Midbrain (tissue), 1 donor: ENCODE data around the gene CHCHD3.

Experiments
- DNase-seq: peaks from one replicate; lab custom pipeline; 2025; lab: John Stamatoyannopoulos, UW

CHCHD3 gene

GRCh38 chr7:133077394-133077793 lies 4.5 kb downstream of the CHCHD3 start:
- no peak for DNase-seq

GRCh38 chr7:133076142-133076541 lies 5.7 kb downstream of the CHCHD3 start:
- no peak for DNase-seq

- DNase-seq, result no peak
Observed at GRCh38 chr7:133071506-133071905, 10.4 kb downstream of the CHCHD3 start.

- peak; percentile 16 for DNase-seq
Observed at GRCh38 chr7:133070562-133070961, 11.3 kb downstream of the CHCHD3 start.

- no peak for DNase-seq
Observed at GRCh38 chr7:133065301-133065700, 16.6 kb downstream of the CHCHD3 start.

GRCh38 chr7:133064082-133064820 lies 17.6 kb downstream of the CHCHD3 start:
- no peak for DNase-seq

- DNase-seq, result no peak
Observed at GRCh38 chr7:133061792-133062191, 20.1 kb downstream of the CHCHD3 start.

GRCh38 chr7:133061357-133061756 lies 20.5 kb downstream of the CHCHD3 start:
- DNase-seq, result no peak

- no peak for DNase-seq
Observed at GRCh38 chr7:133060004-133060403, 21.9 kb downstream of the CHCHD3 start.

GRCh38 chr7:133059263-133059662 lies 22.6 kb downstream of the CHCHD3 start:
- no peak for DNase-seq

- no peak for DNase-seq
Observed at GRCh38 chr7:133056370-133057238, 25.3 kb downstream of the CHCHD3 start.

GRCh38 chr7:133054162-133054840 lies 27.6 kb downstream of the CHCHD3 start:
- no peak for DNase-seq

GRCh38 chr7:133053321-133053891 lies 28.5 kb downstream of the CHCHD3 start:
- DNase-seq, result no peak

- no peak for DNase-seq
Observed at GRCh38 chr7:133052826-133053225, 29.1 kb downstream of the CHCHD3 start.

GRCh38 chr7:133052401-133052756 lies 29.5 kb downstream of the CHCHD3 start:
- no peak for DNase-seq

GRCh38 chr7:133051719-133052400 lies 30.0 kb downstream of the CHCHD3 start:
- DNase-seq, result no peak

GRCh38 chr7:133051066-133051465 lies 30.8 kb downstream of the CHCHD3 start:
- DNase-seq, result no peak

- DNase-seq, result no peak
Observed at GRCh38 chr7:133050200-133050995, 31.5 kb downstream of the CHCHD3 start.

GRCh38 chr7:133048589-133048988 lies 33.3 kb downstream of the CHCHD3 start:
- no peak for DNase-seq

GRCh38 chr7:133047321-133047720 lies 34.6 kb downstream of the CHCHD3 start:
- no peak for DNase-seq
